HL-60 (cell line): Measurements from ENCODE around the gene NOS1AP.

Source experiments
- DNase-seq, 2 experiments: peaks; one replicate each; pipeline ENCODE4 v3.0.0-alpha.2; 2010 to 2020; ENCODE audit warnings: low read depth in 1 of 2, low spot score in 1 of 2
- H3K27ac ChIP-seq: fragments of 250-450 bp; sonication (Bioruptor Pico); replicated peaks from 2 replicates; pipeline ENCODE4 v1.5.1; 2020; ENCODE audit warnings: mild to moderate bottlenecking, moderate library complexity
- H3K27me3 ChIP-seq: fragments of 250-450 bp; sonication (Bioruptor Pico); 2 replicates; pipeline ENCODE4 v1.5.1; 2021; ENCODE audit warnings: mild to moderate bottlenecking, moderate library complexity; ENCODE audit not compliant: insufficient read depth, poor library complexity, severe bottlenecking
- H3K4me3 ChIP-seq: replicated peaks from 2 replicates; pipeline ENCODE4 v1.5.1; 2011; ENCODE audit warnings: mild to moderate bottlenecking, control low read depth, low read length; ENCODE audit not compliant: insufficient read depth
- GABPA ChIP-seq: IDR thresholded peaks from 2 replicates; pipeline ENCODE4 v1.6.1; 2012; ENCODE audit warnings: low read depth
- POLR2AphosphoS5 ChIP-seq: IDR thresholded peaks from 2 replicates; pipeline ENCODE4 v1.6.1; 2012; ENCODE audit warnings: low read depth
- SPI1 ChIP-seq: IDR thresholded peaks from 2 replicates; pipeline ENCODE4 v1.6.1; 2012; ENCODE audit warnings: low read depth, mild to moderate bottlenecking, borderline replicate concordance
- TF ChIP-seq, protein P1 (sequence below): IDR thresholded peaks from one replicate; pipeline ENCODE4 v1.5.1; 2011; ENCODE audit warnings: low read length, control low read depth, inconsistent platforms; ENCODE audit not compliant: insufficient read depth
- TF ChIP-seq, protein P2 (sequence below): IDR thresholded peaks from 2 replicates; pipeline ENCODE4 v1.6.1; 2012; ENCODE audit warnings: low read depth; ENCODE audit not compliant: insufficient replicate concordance

Gene NOS1AP

DNA sequence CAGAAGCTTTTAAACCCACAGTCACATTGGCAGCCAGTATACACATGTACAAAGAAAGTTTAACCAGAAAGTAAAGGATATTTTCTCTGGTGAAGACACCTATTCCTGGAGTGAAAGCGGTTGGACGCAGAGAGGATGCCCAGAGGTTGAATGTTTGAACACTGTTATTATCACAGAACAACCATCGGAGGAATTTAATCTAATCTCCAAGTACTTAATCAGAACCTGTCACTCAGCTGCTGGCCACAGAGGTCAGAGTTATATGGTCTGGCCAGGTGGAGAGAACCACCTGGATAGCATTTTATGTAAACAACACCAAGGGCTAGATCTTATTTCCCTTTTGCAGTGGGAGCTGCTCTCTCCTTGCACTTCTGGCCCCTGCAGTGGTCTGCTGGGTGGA, 277.8 kb downstream of the NOS1AP start:
- TF ChIP-seq SPI1 (no peak), POLR2AphosphoS5 (no peak), GABPA (no peak)
- TF ChIP-seq, protein P1, sequence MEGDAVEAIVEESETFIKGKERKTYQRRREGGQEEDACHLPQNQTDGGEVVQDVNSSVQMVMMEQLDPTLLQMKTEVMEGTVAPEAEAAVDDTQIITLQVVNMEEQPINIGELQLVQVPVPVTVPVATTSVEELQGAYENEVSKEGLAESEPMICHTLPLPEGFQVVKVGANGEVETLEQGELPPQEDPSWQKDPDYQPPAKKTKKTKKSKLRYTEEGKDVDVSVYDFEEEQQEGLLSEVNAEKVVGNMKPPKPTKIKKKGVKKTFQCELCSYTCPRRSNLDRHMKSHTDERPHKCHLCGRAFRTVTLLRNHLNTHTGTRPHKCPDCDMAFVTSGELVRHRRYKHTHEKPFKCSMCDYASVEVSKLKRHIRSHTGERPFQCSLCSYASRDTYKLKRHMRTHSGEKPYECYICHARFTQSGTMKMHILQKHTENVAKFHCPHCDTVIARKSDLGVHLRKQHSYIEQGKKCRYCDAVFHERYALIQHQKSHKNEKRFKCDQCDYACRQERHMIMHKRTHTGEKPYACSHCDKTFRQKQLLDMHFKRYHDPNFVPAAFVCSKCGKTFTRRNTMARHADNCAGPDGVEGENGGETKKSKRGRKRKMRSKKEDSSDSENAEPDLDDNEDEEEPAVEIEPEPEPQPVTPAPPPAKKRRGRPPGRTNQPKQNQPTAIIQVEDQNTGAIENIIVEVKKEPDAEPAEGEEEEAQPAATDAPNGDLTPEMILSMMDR, result no peak
- TF ChIP-seq, protein P2, sequence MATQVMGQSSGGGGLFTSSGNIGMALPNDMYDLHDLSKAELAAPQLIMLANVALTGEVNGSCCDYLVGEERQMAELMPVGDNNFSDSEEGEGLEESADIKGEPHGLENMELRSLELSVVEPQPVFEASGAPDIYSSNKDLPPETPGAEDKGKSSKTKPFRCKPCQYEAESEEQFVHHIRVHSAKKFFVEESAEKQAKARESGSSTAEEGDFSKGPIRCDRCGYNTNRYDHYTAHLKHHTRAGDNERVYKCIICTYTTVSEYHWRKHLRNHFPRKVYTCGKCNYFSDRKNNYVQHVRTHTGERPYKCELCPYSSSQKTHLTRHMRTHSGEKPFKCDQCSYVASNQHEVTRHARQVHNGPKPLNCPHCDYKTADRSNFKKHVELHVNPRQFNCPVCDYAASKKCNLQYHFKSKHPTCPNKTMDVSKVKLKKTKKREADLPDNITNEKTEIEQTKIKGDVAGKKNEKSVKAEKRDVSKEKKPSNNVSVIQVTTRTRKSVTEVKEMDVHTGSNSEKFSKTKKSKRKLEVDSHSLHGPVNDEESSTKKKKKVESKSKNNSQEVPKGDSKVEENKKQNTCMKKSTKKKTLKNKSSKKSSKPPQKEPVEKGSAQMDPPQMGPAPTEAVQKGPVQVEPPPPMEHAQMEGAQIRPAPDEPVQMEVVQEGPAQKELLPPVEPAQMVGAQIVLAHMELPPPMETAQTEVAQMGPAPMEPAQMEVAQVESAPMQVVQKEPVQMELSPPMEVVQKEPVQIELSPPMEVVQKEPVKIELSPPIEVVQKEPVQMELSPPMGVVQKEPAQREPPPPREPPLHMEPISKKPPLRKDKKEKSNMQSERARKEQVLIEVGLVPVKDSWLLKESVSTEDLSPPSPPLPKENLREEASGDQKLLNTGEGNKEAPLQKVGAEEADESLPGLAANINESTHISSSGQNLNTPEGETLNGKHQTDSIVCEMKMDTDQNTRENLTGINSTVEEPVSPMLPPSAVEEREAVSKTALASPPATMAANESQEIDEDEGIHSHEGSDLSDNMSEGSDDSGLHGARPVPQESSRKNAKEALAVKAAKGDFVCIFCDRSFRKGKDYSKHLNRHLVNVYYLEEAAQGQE, result no peak
- DNase-seq, result no peak
- H3K4me3 ChIP-seq, result no peak overlapping the region
- H3K27me3 ChIP-seq, result no peaks in the 10 kb centered on the region
- no peak overlapping the region for H3K27ac ChIP-seq

DNA sequence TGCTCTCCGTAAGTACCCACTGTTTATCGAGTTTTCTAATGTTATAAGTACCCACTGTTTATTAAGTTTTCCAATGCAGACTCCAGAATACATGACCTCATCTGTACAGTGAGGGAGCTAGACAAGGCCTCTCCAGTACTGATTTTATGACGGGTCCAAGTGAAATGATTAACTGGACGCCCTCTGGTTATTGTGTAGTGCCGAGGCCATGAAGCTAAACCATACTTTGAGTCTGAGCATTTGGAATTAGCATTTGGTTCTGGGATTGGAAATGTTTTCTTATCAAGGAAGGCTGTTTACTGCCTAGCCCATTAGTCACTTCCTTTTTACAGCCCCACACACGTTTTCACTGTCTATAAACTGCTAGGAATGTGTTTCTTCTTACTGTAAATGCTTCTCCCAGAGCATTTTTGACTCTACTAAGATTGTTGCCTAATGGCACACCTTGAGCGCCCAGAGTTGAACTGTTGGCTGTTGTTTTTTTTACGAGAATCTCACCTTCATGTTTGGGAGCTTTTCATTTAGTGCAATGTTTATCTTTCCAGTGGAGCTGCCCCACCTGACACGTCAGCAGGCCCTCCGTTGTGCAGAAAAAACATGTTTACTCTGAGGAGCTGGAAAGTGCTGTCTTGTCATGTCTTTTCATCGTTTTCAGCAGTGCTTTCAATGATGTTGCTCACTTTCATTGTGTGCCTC, 280.3 kb downstream of the NOS1AP start:
- no peak overlapping the region for H3K27ac ChIP-seq
- TF ChIP-seq GABPA, result no peak
- TF ChIP-seq SPI1, result peak; percentile 15; the same call in 1 of the 2 replicates
- TF ChIP-seq, protein P1, result no peak
- TF ChIP-seq, protein P2, result no peak
- TF ChIP-seq POLR2AphosphoS5, result no peak
- H3K4me3 ChIP-seq, result no peak overlapping the region
- no peak for DNase-seq
- no peaks in the 10 kb centered on the region for H3K27me3 ChIP-seq

DNA sequence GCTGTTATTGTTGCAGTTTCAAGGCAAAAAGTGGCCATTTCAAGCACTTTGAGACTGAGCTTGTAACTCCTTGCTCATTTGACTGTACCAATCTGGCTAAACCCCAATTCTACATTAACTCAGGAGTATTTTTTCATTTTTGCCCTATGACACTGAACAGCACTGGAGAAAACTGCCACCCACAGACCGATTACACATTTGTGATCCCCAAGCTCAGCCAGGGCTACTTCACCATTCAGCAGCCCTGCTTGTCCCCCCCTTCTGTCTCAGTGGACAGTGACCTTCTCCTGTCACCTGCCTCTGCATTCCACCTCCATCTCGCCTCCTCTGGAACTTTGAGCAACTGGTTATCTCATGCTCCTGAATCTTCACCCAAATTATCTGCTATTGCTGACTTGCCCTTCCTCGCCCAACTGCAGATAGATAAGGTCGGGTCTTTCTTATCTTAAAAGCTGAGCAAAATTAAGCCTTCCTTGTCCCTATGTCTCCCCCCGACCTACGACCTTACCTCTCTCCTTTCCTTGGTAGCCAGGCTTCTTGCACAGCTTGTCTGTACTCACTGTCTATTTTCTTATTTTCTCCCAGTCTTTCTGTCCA, 281.9 kb downstream of the NOS1AP start:
- TF ChIP-seq, protein P1, result no peak
- TF ChIP-seq, protein P2, result no peak
- TF ChIP-seq SPI1 (no peak), GABPA (no peak), POLR2AphosphoS5 (no peak)
- no peak overlapping the region for H3K4me3 ChIP-seq
- DNase-seq, result no peak
- no peaks in the 10 kb centered on the region for H3K27me3 ChIP-seq
- peak overlapping the region; percentile 42 for H3K27ac ChIP-seq
